HG02870 (cell line): Measurements from ENCODE around the gene CMBL.

Source experiments
- ATAC-seq: cut with Tn5 transposase; IDR thresholded peaks from one replicate; pipeline ENCODE4 v1.9.1; 2021; ENCODE audit warnings: mild to moderate bottlenecking, moderate library complexity; ENCODE audit not compliant: unreplicated experiment

Gene CMBL

GRCh38 chr5:10310835-10311570 lies 3.3 kb upstream of the CMBL start:
- peak; percentile 70 for ATAC-seq

GRCh38 chr5:10310066-10310779 lies 2.5 kb upstream of the CMBL start:
- ATAC-seq = no peak

GRCh38 chr5:10308844-10309243 lies 1.1 kb upstream of the CMBL start:
- ATAC-seq = no peak

- no peak for ATAC-seq
Measured at GRCh38 chr5:10306806-10307205, 896 bp downstream of the CMBL start.

GRCh38 chr5:10306114-10306513 lies 1.6 kb downstream of the CMBL start:
- ATAC-seq = no peak

GRCh38 chr5:10304932-10305331 lies 2.8 kb downstream of the CMBL start:
- no peak for ATAC-seq

- no peak for ATAC-seq
Measured at GRCh38 chr5:10303699-10304170, 4.0 kb downstream of the CMBL start.

- no peak for ATAC-seq
Measured at GRCh38 chr5:10303201-10303600, 4.5 kb downstream of the CMBL start.

- ATAC-seq = no peak
Measured at GRCh38 chr5:10301842-10302610, 5.7 kb downstream of the CMBL start.

- no peak for ATAC-seq
Measured at GRCh38 chr5:10301266-10301665, 6.4 kb downstream of the CMBL start.

GRCh38 chr5:10300246-10300645 lies 7.5 kb downstream of the CMBL start:
- ATAC-seq = no peak

GRCh38 chr5:10297646-10298204 lies 10.0 kb downstream of the CMBL start:
- no peak for ATAC-seq

GRCh38 chr5:10295619-10296326 lies 11.9 kb downstream of the CMBL start:
- no peak for ATAC-seq

- ATAC-seq = no peak
Measured at GRCh38 chr5:10293907-10294662, 13.6 kb downstream of the CMBL start.

GRCh38 chr5:10291692-10292339 lies 15.9 kb downstream of the CMBL start:
- no peak for ATAC-seq

GRCh38 chr5:10290438-10290837 lies 17.3 kb downstream of the CMBL start:
- ATAC-seq = no peak

GRCh38 chr5:10289991-10290390 lies 17.7 kb downstream of the CMBL start:
- no peak for ATAC-seq

GRCh38 chr5:10289353-10289752 lies 18.3 kb downstream of the CMBL start:
- ATAC-seq = no peak

- no peak for ATAC-seq
Measured at GRCh38 chr5:10288592-10289219, 19.0 kb downstream of the CMBL start.
